ENCODE measurements around the gene PEX10.
A peak's percentile ranks its signal among the peaks of the same experiment; 100 is the strongest.

Gene PEX10

GRCh38 chr1:2378956-2379732, 33.2 kb downstream of the PEX10 start:
- H2BK5ac ChIP-seq (ENCODE audit: low read length) = no peak overlapping the region
- no peak overlapping the region for H3K27ac ChIP-seq (replicated peaks; ENCODE audit: low read length)
- H3K4me3 ChIP-seq (ENCODE audit: low read length in 2 of 2) = no peak overlapping the region
- H2BK12ac ChIP-seq (ENCODE audit: low read length) = no peak overlapping the region
- no peak overlapping the region for H2AFZ ChIP-seq (ENCODE audit: low read length)
- H3K79me1 ChIP-seq (ENCODE audit: low read depth, low read length) = peaks cover 2% of the 10 kb centered on the region
- H4K91ac ChIP-seq (ENCODE audit: low read depth, low read length, poor library complexity) = no peak overlapping the region
- no peak overlapping the region for H2BK15ac ChIP-seq (ENCODE audit: low read length)
- no peak for DNase-seq (ENCODE audit: low spot score)
- peaks cover 3 to 8% of the 10 kb centered on the region in 2 donors for H3K4me1 ChIP-seq (ENCODE audit: control insufficient read depth in 2 of 2, insufficient read depth in 1 of 2, low read depth in 1 of 2, low read length in 2 of 2)
- H4K8ac ChIP-seq (ENCODE audit: low read depth, low read length) = no peak overlapping the region
- no peak overlapping the region for H2BK120ac ChIP-seq (ENCODE audit: low read depth, low read length)
- H3K27me3 ChIP-seq (ENCODE audit: control insufficient read depth in 3 of 3, insufficient read depth in 3 of 3, low read depth in 1 of 3, low read length in 3 of 3) = no peaks in the 10 kb centered on the region
- H3K4ac ChIP-seq (ENCODE audit: low read length) = no peak overlapping the region
- no peak overlapping the region for H3K23ac ChIP-seq (ENCODE audit: low read depth, low read length, poor library complexity)
- no peaks in the 10 kb centered on the region for H3K36me3 ChIP-seq (replicated peaks in 1 of 2; ENCODE audit: control insufficient read depth in 2 of 2, insufficient read depth in 2 of 2, low read length in 2 of 2)
- no peak overlapping the region for H3K18ac ChIP-seq (ENCODE audit: low read length)
- WGBS, 2 donors (ENCODE audit: extremely low coverage in 2 of 2, insufficient read length in 2 of 2, insufficient replicate concordance in 1 of 2) = no CpG with 5 or more reads among the region's 18 CpGs
- peak overlapping the region; percentile 54 for H3K9ac ChIP-seq (ENCODE audit: low read depth, low read length, poor library complexity)
- peak overlapping the region; percentile 20 for H2AK5ac ChIP-seq (ENCODE audit: low read depth, low read length)
- H3K4me2 ChIP-seq (ENCODE audit: insufficient read depth, low read length, poor library complexity, severe bottlenecking) = no peak overlapping the region
- H3K9me3 ChIP-seq (replicated peaks in 1 of 2; ENCODE audit: control insufficient read depth in 2 of 2, insufficient read depth in 1 of 2, low read depth in 1 of 2, low read length in 2 of 2) = no peaks in the 10 kb centered on the region
- H3K14ac ChIP-seq (ENCODE audit: low read length) = no peak overlapping the region

- no peak overlapping the region for H3K14ac ChIP-seq (ENCODE audit: low read length)
- no peak overlapping the region for H4K8ac ChIP-seq (ENCODE audit: low read depth, low read length)
- no peak overlapping the region for H2AFZ ChIP-seq (ENCODE audit: low read length)
- no peak overlapping the region for H3K4ac ChIP-seq (ENCODE audit: low read length)
- H3K27ac ChIP-seq (replicated peaks; ENCODE audit: low read length) = no peak overlapping the region
- H3K9ac ChIP-seq (ENCODE audit: low read depth, low read length, poor library complexity) = no peak overlapping the region
- H3K18ac ChIP-seq (ENCODE audit: low read length) = no peak overlapping the region
- peak overlapping the region; percentile 10 for H2BK12ac ChIP-seq (ENCODE audit: low read length)
- no peak for DNase-seq (ENCODE audit: low spot score)
- peaks cover 3 to 8% of the 10 kb centered on the region in 2 donors for H3K4me1 ChIP-seq (ENCODE audit: control insufficient read depth in 2 of 2, insufficient read depth in 1 of 2, low read depth in 1 of 2, low read length in 2 of 2)
- peak overlapping the region; percentile 88 for H2AK5ac ChIP-seq (ENCODE audit: low read depth, low read length)
- no peak overlapping the region for H3K4me2 ChIP-seq (ENCODE audit: insufficient read depth, low read length, poor library complexity, severe bottlenecking)
- peak overlapping the region; percentile 75 for H2BK5ac ChIP-seq (ENCODE audit: low read length)
- no peak overlapping the region for H2BK15ac ChIP-seq (ENCODE audit: low read length)
- no peak overlapping the region for H2BK120ac ChIP-seq (ENCODE audit: low read depth, low read length)
- peak overlapping the region; percentile 80 for H3K23ac ChIP-seq (ENCODE audit: low read depth, low read length, poor library complexity)
- no peaks in the 10 kb centered on the region for H3K36me3 ChIP-seq (replicated peaks in 1 of 2; ENCODE audit: control insufficient read depth in 2 of 2, insufficient read depth in 2 of 2, low read length in 2 of 2)
- H3K9me3 ChIP-seq (replicated peaks in 1 of 2; ENCODE audit: control insufficient read depth in 2 of 2, insufficient read depth in 1 of 2, low read depth in 1 of 2, low read length in 2 of 2) = no peaks in the 10 kb centered on the region
- WGBS, 2 donors (ENCODE audit: extremely low coverage in 2 of 2, insufficient read length in 2 of 2, insufficient replicate concordance in 1 of 2) = no CpG with 5 or more reads among the region's 24 CpGs
- no peaks in the 10 kb centered on the region for H3K27me3 ChIP-seq (ENCODE audit: control insufficient read depth in 3 of 3, insufficient read depth in 3 of 3, low read depth in 1 of 3, low read length in 3 of 3)
- peaks cover 2% of the 10 kb centered on the region for H3K79me1 ChIP-seq (ENCODE audit: low read depth, low read length)
- H4K91ac ChIP-seq (ENCODE audit: low read depth, low read length, poor library complexity) = no peak overlapping the region
- no peak overlapping the region for H3K4me3 ChIP-seq (ENCODE audit: low read length in 2 of 2)
These were observed 33.9 kb downstream of the PEX10 start for GRCh38 chr1:2378441-2378851.

DNA sequence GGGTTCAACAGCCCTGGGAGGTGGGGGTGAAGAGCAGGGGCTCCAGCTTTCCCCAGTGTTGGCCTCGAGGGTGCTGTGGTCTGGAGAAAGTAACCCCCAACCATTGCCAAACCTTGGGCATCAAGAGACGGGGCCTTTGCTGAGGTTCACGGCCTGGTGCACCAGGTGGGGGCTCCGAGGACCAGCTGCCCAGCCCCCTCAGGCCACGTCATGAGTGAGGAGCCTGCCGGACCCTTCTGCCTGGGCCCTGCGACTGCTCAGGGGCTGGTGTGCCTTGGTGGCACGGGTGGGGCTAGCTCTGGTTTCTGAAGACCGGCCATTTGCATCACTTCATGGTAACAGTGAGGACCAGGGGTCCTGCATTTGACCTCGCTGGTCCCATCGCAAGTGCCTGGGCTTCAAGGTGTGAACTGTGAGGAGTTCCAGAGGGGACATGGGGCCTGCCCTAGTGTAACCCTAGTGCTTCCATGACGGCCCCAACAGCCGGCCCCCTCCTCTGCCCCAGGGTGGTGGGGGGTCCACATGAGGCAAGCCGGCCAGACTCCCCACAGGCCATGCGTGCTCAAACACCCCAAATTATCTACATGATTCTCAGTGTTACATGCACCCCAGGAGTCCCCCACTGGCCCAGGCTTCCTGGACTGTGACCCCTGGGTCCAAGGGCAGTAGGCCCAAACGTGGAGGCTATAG, 34.5 kb downstream of the PEX10 start:
- Histone ChIP-seq H2AFZ (ENCODE audit: low read length) (no peak overlapping the region), H3K27ac (replicated peaks; ENCODE audit: low read length) (no peak overlapping the region), H3K18ac (ENCODE audit: low read length) (no peak overlapping the region), H3K79me1 (ENCODE audit: low read depth, low read length) (peaks cover 3% of the 10 kb centered on the region), H4K8ac (ENCODE audit: low read depth, low read length) (no peak overlapping the region), H3K9ac (ENCODE audit: low read depth, low read length, poor library complexity) (no peak overlapping the region), H3K4me1 (ENCODE audit: control insufficient read depth in 2 of 2, insufficient read depth in 1 of 2, low read depth in 1 of 2, low read length in 2 of 2) (peaks cover 3 to 8% of the 10 kb centered on the region in 2 donors), H3K36me3 (replicated peaks in 1 of 2; ENCODE audit: control insufficient read depth in 2 of 2, insufficient read depth in 2 of 2, low read length in 2 of 2) (no peaks in the 10 kb centered on the region), H4K91ac (ENCODE audit: low read depth, low read length, poor library complexity) (no peak overlapping the region), H3K4me2 (ENCODE audit: insufficient read depth, low read length, poor library complexity, severe bottlenecking) (no peak overlapping the region), H2BK12ac (ENCODE audit: low read length) (no peak overlapping the region), H3K23ac (ENCODE audit: low read depth, low read length, poor library complexity) (peak overlapping the region; percentile 89), H3K4ac (ENCODE audit: low read length) (no peak overlapping the region), H3K9me3 (replicated peaks in 1 of 2; ENCODE audit: control insufficient read depth in 2 of 2, insufficient read depth in 1 of 2, low read depth in 1 of 2, low read length in 2 of 2) (no peaks in the 10 kb centered on the region), H3K4me3 (ENCODE audit: low read length in 2 of 2) (no peak overlapping the region), H3K14ac (ENCODE audit: low read length) (no peak overlapping the region), H2AK5ac (ENCODE audit: low read depth, low read length) (peak overlapping the region; percentile 56), H2BK120ac (ENCODE audit: low read depth, low read length) (no peak overlapping the region), H2BK5ac (ENCODE audit: low read length) (peak overlapping the region; percentile 75), H3K27me3 (ENCODE audit: control insufficient read depth in 3 of 3, insufficient read depth in 3 of 3, low read depth in 1 of 3, low read length in 3 of 3) (no peaks in the 10 kb centered on the region), H2BK15ac (ENCODE audit: low read length) (no peak overlapping the region)
- no CpG with 5 or more reads among the region's 16 CpGs for WGBS, 2 donors (ENCODE audit: extremely low coverage in 2 of 2, insufficient read length in 2 of 2, insufficient replicate concordance in 1 of 2)
- no peak for DNase-seq (ENCODE audit: low spot score)
